Fibroblast of mammary gland (primary cell): ENCODE data around the gene TPRX2.
"Not testable (repeated sequence)": the region's sequence is repeated elsewhere in the genome, so short reads cannot be mapped to it uniquely, and the experiment has no call there.

ENCODE experiments used
- DNase-seq: peaks from one replicate; pipeline ENCODE4 v3.0.0-alpha.2; 2010; ENCODE audit warnings: low read depth
- H3K4me3 ChIP-seq: 2 replicates; pipeline ENCODE4 v1.5.1; 2011; ENCODE audit warnings: low read depth, mild to moderate bottlenecking, low read length, moderate library complexity; ENCODE audit not compliant: control insufficient read depth
- CTCF ChIP-seq: conservative IDR thresholded peaks from 2 replicates; pipeline ENCODE4 v1.5.1; 2011; ENCODE audit warnings: low read depth, low read length, inconsistent platforms; ENCODE audit not compliant: control insufficient read depth, insufficient read depth

Gene TPRX2

GRCh38 chr19:47897861-47898260, 38.8 kb downstream of the TPRX2 start:
- H3K4me3 ChIP-seq = no peak overlapping the region
- no peak for TF ChIP-seq CTCF
- DNase-seq = no peak

- DNase-seq = no peak
- TF ChIP-seq CTCF = no peak
- H3K4me3 ChIP-seq = no peak overlapping the region
Measured at GRCh38 chr19:47899335-47899734, 40.3 kb downstream of the TPRX2 start.

- no peak for DNase-seq
- H3K4me3 ChIP-seq = no peak overlapping the region
- no peak for TF ChIP-seq CTCF
Measured at GRCh38 chr19:47901370-47901769, 42.3 kb downstream of the TPRX2 start.

- not testable (repeated sequence) for DNase-seq, H3K4me3 ChIP-seq
Measured at GRCh38 chr19:47909350-47909749, 50.3 kb downstream of the TPRX2 start.

- DNase-seq, H3K4me3 ChIP-seq: not testable (repeated sequence)
Measured at GRCh38 chr19:47910191-47910590, 51.2 kb downstream of the TPRX2 start.
